Parathyroid adenoma (tissue), 2 donors: Measurements from ENCODE around the gene FMNL2.

ENCODE experiments used
- H2AFZ ChIP-seq: fragments of 300-600 bp; sonication (generic); one replicate; pipeline ENCODE4 v1.7.0; 2017; ENCODE audit warnings: antibody characterized with exemption, mild to moderate bottlenecking
- H3K27ac ChIP-seq: fragments of 300-600 bp; sonication (generic); one replicate; pipeline ENCODE4 v1.7.0; 2017
- H3K27me3 ChIP-seq: fragments of 300-600 bp; sonication (generic); one replicate; pipeline ENCODE4 v1.7.0; 2017; ENCODE audit warnings: low read length; ENCODE audit not compliant: control insufficient read depth, insufficient read depth
- H3K36me3 ChIP-seq: fragments of 300-600 bp; sonication (generic); one replicate; pipeline ENCODE4 v1.7.0; 2017; ENCODE audit warnings: low read length; ENCODE audit not compliant: control insufficient read depth, insufficient read depth
- H3K4me1 ChIP-seq: fragments of 300-600 bp; sonication (generic); one replicate; pipeline ENCODE4 v1.7.0; 2017; ENCODE audit warnings: control low read depth
- H3K4me2 ChIP-seq: fragments of 300-600 bp; sonication (generic); one replicate; pipeline ENCODE4 v1.7.0; 2017; ENCODE audit warnings: low read length
- H3K4me3 ChIP-seq: fragments of 300-600 bp; sonication (generic); one replicate; pipeline ENCODE4 v1.7.0; 2017; ENCODE audit warnings: low read depth, low read length
- H3K79me2 ChIP-seq: fragments of 300-600 bp; sonication (generic); one replicate; pipeline ENCODE4 v1.7.0; 2017; ENCODE audit warnings: control low read depth
- H3K9ac ChIP-seq: fragments of 300-600 bp; sonication (generic); one replicate; pipeline ENCODE4 v1.7.0; 2017; ENCODE audit warnings: mild to moderate bottlenecking
- H3K9me3 ChIP-seq: fragments of 300-600 bp; sonication (generic); one replicate; pipeline ENCODE4 v1.7.0; 2017; ENCODE audit warnings: low read length; ENCODE audit not compliant: control insufficient read depth
- TF ChIP-seq, protein P1 (sequence below): fragments of 300-600 bp; sonication (generic); IDR thresholded peaks from one replicate; pipeline ENCODE4 v1.7.0; 2017; ENCODE audit warnings: antibody characterized with exemption, mild to moderate bottlenecking
- donor health status: primary hyperparathyroidism.

FMNL2 gene

DNA sequence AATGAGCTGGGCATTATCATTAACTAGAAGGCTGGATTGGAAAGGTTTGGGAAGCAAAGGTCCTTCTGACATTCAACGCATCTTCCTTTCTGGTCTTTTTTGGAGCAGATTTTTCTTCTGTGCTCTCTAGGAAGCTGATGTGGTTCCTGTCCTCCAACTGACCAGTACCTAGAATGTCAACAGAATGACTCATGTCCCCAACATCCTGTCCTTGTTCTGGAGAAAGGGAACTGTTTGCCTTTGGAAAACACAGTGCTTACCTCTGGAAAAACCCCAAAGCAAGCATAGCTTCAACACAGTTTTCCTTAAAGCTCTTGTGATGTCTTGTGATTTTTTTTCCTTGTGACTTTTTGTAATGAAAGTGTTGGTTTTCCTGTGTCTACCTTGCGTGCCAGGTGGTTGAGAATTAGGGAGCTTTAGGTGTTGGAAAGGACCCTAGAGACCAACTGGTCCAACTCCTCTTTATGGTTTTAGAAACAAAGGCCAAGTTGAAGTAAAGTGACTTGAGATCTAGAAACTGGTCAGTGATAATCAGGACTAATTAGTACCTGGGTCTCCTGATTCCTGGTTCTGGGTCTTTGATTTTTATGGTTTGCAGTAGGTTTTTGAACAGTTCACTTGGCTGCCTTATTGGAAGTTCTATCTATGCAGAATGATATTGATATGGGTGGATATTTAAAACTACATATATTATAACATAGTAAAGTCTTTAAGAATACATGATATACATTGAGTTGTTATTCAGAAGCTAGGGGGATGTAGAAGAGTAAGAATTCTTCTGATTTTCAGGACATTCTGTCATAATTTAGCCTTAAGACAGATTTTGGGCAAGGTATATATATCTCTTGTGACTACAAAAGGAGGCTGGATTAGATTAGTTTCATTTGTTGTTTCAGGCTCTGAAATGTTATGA lies 70.5 kb downstream of the FMNL2 start:
- H3K4me3 ChIP-seq = no peak overlapping the region
- H3K4me2 ChIP-seq = no peak overlapping the region
- TF ChIP-seq, protein P1, sequence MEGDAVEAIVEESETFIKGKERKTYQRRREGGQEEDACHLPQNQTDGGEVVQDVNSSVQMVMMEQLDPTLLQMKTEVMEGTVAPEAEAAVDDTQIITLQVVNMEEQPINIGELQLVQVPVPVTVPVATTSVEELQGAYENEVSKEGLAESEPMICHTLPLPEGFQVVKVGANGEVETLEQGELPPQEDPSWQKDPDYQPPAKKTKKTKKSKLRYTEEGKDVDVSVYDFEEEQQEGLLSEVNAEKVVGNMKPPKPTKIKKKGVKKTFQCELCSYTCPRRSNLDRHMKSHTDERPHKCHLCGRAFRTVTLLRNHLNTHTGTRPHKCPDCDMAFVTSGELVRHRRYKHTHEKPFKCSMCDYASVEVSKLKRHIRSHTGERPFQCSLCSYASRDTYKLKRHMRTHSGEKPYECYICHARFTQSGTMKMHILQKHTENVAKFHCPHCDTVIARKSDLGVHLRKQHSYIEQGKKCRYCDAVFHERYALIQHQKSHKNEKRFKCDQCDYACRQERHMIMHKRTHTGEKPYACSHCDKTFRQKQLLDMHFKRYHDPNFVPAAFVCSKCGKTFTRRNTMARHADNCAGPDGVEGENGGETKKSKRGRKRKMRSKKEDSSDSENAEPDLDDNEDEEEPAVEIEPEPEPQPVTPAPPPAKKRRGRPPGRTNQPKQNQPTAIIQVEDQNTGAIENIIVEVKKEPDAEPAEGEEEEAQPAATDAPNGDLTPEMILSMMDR = no peak
- H3K79me2 ChIP-seq = peaks cover 25% of the 10 kb centered on the region
- H3K9ac ChIP-seq = no peak overlapping the region
- no peak overlapping the region for H2AFZ ChIP-seq
- peaks cover 26% of the 10 kb centered on the region for H3K4me1 ChIP-seq
- no peaks in the 10 kb centered on the region for H3K9me3 ChIP-seq
- no peaks in the 10 kb centered on the region for H3K36me3 ChIP-seq
- no peaks in the 10 kb centered on the region for H3K27me3 ChIP-seq
- H3K27ac ChIP-seq = no peak overlapping the region

DNA sequence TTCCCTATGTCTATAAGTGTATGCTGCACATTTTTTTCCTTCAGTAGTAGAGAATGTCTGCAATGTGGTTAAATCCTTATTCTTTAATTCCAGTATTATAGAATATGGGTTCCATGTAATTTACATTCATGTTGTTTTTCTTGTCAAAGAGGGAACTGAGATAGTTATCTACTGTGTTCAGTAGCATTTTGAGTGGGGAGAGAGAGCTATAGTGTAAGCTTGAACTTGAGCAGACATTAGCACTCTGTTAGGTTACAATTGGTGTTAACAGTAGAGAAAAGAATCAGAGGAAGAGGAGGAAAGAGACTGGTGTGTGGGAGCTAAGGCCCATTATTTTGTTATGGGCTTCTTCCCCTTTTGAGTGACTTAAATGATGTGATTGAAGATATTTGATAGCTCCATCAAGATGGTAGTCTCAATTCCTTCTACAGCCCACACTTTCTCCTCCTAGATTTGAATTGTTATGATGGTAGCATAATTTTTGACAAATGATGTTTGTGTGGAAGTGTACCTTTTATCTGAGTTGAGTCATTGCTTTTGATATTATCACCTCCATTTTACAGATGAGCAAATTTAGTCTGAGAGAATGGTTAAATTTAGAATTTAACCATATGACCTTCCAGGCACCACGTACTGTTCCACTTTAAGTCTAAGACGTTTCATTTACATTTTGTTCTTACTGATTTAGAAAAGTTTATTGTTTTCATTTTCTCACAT lies 71.3 kb downstream of the FMNL2 start:
- H3K36me3 ChIP-seq = no peaks in the 10 kb centered on the region
- peak overlapping the region; percentile 18 for H3K4me2 ChIP-seq
- TF ChIP-seq, protein P1 = no peak
- no peaks in the 10 kb centered on the region for H3K9me3 ChIP-seq
- no peak overlapping the region for H3K9ac ChIP-seq
- H3K4me1 ChIP-seq = peaks cover 26% of the 10 kb centered on the region
- no peak overlapping the region for H2AFZ ChIP-seq
- H3K79me2 ChIP-seq = peaks cover 25% of the 10 kb centered on the region
- no peaks in the 10 kb centered on the region for H3K27me3 ChIP-seq
- no peak overlapping the region for H3K27ac ChIP-seq
- no peak overlapping the region for H3K4me3 ChIP-seq

DNA sequence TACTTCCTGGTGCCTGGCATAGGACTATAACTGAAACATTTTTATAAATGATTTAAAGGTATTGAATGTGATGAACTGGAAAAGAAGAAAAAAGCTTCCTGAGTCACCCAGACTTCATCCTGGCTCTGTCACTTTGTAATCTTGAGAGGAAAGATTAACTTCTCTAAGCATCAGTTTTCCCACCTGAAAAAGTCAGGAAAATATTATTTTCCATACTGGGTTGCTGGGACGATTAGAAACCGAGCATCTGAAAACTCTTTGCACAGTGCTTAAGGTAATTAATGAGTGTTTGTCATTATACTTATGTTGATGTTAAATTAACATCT lies 71.8 kb downstream of the FMNL2 start:
- H3K27ac ChIP-seq = peak overlapping the region; percentile 21
- H3K4me3 ChIP-seq = no peak overlapping the region
- peaks cover 26% of the 10 kb centered on the region for H3K4me1 ChIP-seq
- no peaks in the 10 kb centered on the region for H3K36me3 ChIP-seq
- H3K27me3 ChIP-seq = no peaks in the 10 kb centered on the region
- H3K4me2 ChIP-seq = peak overlapping the region; percentile 37
- H3K9me3 ChIP-seq = no peaks in the 10 kb centered on the region
- TF ChIP-seq, protein P1 = no peak
- H3K9ac ChIP-seq = no peak overlapping the region
- peaks cover 25% of the 10 kb centered on the region for H3K79me2 ChIP-seq
- peak overlapping the region; percentile 61 for H2AFZ ChIP-seq

DNA sequence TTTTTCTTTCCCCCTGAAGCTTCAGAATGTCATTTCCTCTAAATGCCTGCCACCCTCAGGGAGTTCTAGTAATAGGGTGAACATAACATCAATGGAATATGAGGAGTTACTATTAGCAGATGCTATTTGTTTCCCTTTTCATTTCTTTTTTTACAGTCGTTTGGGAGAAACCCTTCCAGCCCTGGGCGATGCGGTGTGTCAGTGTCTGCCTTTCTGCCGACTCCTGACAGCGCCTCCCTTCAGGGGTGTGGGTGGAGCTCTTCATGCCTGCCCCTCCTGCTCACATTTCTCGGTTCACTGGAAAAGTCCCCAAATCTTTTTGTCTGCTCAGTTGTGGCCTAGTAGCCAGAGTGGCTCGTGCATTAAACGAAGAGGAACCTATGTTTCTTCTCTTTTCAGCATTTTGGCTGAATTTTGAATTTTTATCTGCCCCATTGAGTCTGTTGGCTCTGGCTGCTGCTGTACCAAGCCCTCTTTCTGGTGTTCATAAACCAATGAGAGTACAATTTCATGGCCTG lies 72.3 kb downstream of the FMNL2 start:
- H3K79me2 ChIP-seq = peaks cover 24% of the 10 kb centered on the region
- TF ChIP-seq, protein P1 = no peak
- peak overlapping the region; percentile 37 for H3K4me2 ChIP-seq
- H3K4me1 ChIP-seq = peaks cover 26% of the 10 kb centered on the region
- no peak overlapping the region for H3K9ac ChIP-seq
- peak overlapping the region; percentile 61 for H2AFZ ChIP-seq
- H3K36me3 ChIP-seq = no peaks in the 10 kb centered on the region
- no peaks in the 10 kb centered on the region for H3K9me3 ChIP-seq
- H3K27me3 ChIP-seq = no peaks in the 10 kb centered on the region
- peak overlapping the region; percentile 30 for H3K4me3 ChIP-seq
- H3K27ac ChIP-seq = peak overlapping the region; percentile 21
